ENCODE measurements around the gene KSR1.
"Not testable (repeated sequence)": the region's sequence is repeated elsewhere in the genome, so short reads cannot be mapped to it uniquely, and the experiment has no call there.

The KSR1 gene

DNA sequence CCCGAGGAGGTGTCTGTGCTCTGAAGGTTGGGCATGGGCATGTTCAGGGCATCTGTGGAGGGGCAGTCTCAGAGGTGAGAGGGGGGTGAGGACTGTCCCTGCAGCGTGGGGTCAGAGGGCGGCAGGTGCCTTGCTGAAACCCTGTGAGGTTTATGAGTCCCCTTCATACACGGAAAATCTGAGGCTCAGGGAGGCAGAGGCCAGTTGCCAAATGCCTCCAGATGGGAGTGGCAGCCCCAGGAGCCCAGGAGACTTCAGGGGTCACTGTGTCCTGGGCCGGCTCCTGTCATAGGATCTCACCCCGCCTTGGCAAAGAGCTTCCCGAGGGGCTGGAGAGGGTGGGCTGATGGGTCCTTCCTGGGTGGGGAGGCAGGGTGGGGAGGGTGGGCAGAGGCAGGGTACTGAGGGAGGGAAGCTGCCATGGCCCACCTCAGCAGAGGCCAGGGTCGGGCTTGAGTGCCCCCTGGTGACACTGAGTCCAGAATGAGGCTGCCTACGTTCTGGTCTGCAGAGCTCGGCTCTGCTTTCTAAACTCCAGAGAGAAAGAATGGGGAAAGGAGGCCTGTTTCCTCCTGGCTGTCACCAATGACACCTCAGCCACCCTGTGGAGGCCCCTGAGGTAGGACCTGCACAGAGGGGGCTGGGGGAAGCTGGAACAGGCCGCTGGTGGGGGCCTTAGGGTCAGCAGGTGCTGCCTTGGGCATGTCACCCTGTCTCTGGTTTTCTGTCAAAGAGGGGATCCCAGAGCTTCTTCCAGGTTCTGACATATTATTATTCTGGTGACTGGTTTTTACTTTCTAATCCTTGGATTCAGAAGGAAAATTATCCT is 175.9 kb downstream of the KSR1 start:
- H3K4me3 ChIP-seq (ENCODE audit: low read depth in 1 of 2, low read length in 1 of 2) = peak overlapping the region; percentile 66
- no peaks in the 10 kb centered on the region for H3K9me3 ChIP-seq
- H3K36me3 ChIP-seq = no peaks in the 10 kb centered on the region
- H3K4me1 ChIP-seq (ENCODE audit: control insufficient read depth in 1 of 2, insufficient read depth in 1 of 2, low read depth in 1 of 2, low read length in 1 of 2) = peaks cover 36 to 51% of the 10 kb centered on the region in 2 experiments
- no peaks in the 10 kb centered on the region for H3K27me3 ChIP-seq
- TF ChIP-seq, protein P1, sequence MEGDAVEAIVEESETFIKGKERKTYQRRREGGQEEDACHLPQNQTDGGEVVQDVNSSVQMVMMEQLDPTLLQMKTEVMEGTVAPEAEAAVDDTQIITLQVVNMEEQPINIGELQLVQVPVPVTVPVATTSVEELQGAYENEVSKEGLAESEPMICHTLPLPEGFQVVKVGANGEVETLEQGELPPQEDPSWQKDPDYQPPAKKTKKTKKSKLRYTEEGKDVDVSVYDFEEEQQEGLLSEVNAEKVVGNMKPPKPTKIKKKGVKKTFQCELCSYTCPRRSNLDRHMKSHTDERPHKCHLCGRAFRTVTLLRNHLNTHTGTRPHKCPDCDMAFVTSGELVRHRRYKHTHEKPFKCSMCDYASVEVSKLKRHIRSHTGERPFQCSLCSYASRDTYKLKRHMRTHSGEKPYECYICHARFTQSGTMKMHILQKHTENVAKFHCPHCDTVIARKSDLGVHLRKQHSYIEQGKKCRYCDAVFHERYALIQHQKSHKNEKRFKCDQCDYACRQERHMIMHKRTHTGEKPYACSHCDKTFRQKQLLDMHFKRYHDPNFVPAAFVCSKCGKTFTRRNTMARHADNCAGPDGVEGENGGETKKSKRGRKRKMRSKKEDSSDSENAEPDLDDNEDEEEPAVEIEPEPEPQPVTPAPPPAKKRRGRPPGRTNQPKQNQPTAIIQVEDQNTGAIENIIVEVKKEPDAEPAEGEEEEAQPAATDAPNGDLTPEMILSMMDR (IDR thresholded peaks at IDR 0.05) = no peak
- H3K27ac ChIP-seq = peak overlapping the region; percentile 93

DNA sequence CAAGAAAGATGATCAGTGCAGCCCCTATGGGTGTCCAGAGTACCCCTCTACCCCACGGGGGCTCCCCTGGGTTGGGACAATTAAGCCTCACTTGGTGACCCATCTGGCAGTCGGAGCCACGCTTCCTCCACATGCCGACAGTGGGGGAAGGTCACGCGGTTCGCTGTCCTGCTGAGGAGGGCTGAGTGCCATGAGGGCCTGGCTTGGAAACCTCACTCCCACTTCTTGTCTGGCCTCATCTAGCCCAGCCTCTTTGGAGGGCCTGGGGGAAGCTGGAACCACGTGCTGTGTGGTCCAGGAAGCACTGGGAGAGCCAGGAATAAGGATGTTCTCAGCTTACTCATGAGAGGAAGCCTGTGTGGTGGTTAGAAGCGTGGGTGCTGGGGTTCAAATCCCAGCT is 176.5 kb downstream of the KSR1 start:
- not testable (repeated sequence) for H3K9me3 ChIP-seq, H3K36me3 ChIP-seq, H3K27me3 ChIP-seq
- Histone ChIP-seq H3K27ac (peak overlapping the region; percentile 20), H3K4me1 (ENCODE audit: control insufficient read depth in 1 of 2, insufficient read depth in 1 of 2, low read depth in 1 of 2, low read length in 1 of 2) (peaks cover 36 to 51% of the 10 kb centered on the region in 2 experiments), H3K4me3 (ENCODE audit: low read depth in 1 of 2, low read length in 1 of 2) (peak overlapping the region; percentile 29 to 66)

GRCh38 chr17:27633312-27634025 is 177.2 kb downstream of the KSR1 start:
- H3K4me1 ChIP-seq (ENCODE audit: control insufficient read depth in 1 of 2, insufficient read depth in 1 of 2, low read depth in 1 of 2, low read length in 1 of 2) = peaks cover 36 to 51% of the 10 kb centered on the region in 2 experiments
- H3K27ac ChIP-seq = peak overlapping the region; percentile 20
- no peaks in the 10 kb centered on the region for H3K27me3 ChIP-seq
- TF ChIP-seq, protein P1 (IDR thresholded peaks at IDR 0.05) = no peak
- H3K4me3 ChIP-seq (ENCODE audit: low read depth in 1 of 2, low read length in 1 of 2) = no peak overlapping the region
- H3K36me3 ChIP-seq = peaks cover under 1% of the 10 kb centered on the region
- H3K9me3 ChIP-seq = no peaks in the 10 kb centered on the region

DNA sequence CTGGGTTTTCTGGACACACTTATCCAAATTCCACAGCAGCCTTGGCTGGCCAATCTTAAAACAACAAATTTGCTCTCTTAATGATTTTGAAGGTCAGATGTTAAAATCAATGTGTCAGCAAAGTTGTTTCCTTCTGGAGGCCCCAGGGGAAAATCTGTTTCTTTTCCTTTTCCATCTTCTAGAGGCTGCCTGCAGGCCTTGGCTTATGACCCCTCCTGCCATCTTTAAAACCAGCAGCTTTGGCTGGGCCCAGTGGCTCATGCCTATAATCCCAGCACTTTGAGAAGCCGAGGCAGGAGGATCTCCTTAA is 177.7 kb downstream of the KSR1 start:
- Histone ChIP-seq H3K27me3 (no peaks in the 10 kb centered on the region), H3K4me1 (ENCODE audit: control insufficient read depth in 1 of 2, insufficient read depth in 1 of 2, low read depth in 1 of 2, low read length in 1 of 2) (peaks cover 36 to 51% of the 10 kb centered on the region in 2 experiments), H3K4me3 (ENCODE audit: low read depth in 1 of 2, low read length in 1 of 2) (no peak overlapping the region), H3K36me3 (peaks cover 5% of the 10 kb centered on the region), H3K9me3 (no peaks in the 10 kb centered on the region), H3K27ac (no peak overlapping the region)
- TF ChIP-seq, protein P1 (IDR thresholded peaks at IDR 0.05) = no peak

GRCh38 chr17:27634776-27635175 is 178.5 kb downstream of the KSR1 start:
- H3K4me3 ChIP-seq (ENCODE audit: low read depth in 1 of 2, low read length in 1 of 2) = no peak overlapping the region
- peak overlapping the region; percentile 76 for H3K27ac ChIP-seq
- H3K9me3 ChIP-seq = no peaks in the 10 kb centered on the region
- TF ChIP-seq, protein P1 (IDR thresholded peaks at IDR 0.05) = no peak
- H3K4me1 ChIP-seq (ENCODE audit: control insufficient read depth in 1 of 2, insufficient read depth in 1 of 2, low read depth in 1 of 2, low read length in 1 of 2) = peaks cover 36 to 51% of the 10 kb centered on the region in 2 experiments
- H3K36me3 ChIP-seq = peaks cover 12% of the 10 kb centered on the region
- no peaks in the 10 kb centered on the region for H3K27me3 ChIP-seq

- TF ChIP-seq, protein P1 (IDR thresholded peaks at IDR 0.05) = no peak
- H3K36me3 ChIP-seq = peaks cover 15% of the 10 kb centered on the region
- no peaks in the 10 kb centered on the region for H3K27me3 ChIP-seq
- H3K4me3 ChIP-seq (ENCODE audit: low read depth in 1 of 2, low read length in 1 of 2) = peak overlapping the region in 1 of 2 experiments; percentile 34
- H3K4me1 ChIP-seq (ENCODE audit: control insufficient read depth in 1 of 2, insufficient read depth in 1 of 2, low read depth in 1 of 2, low read length in 1 of 2) = peaks cover 36 to 51% of the 10 kb centered on the region in 2 experiments
- no peaks in the 10 kb centered on the region for H3K9me3 ChIP-seq
- H3K27ac ChIP-seq = peak overlapping the region; percentile 76
Observed at GRCh38 chr17:27635275-27635823, 179.1 kb downstream of the KSR1 start.

- H3K4me3 ChIP-seq (ENCODE audit: low read depth in 1 of 2, low read length in 1 of 2) = peak overlapping the region in 1 of 2 experiments; percentile 34
- peaks cover 22% of the 10 kb centered on the region for H3K36me3 ChIP-seq
- not testable (repeated sequence) for H3K9me3 ChIP-seq, H3K27me3 ChIP-seq
- H3K4me1 ChIP-seq (ENCODE audit: control insufficient read depth in 1 of 2, insufficient read depth in 1 of 2, low read depth in 1 of 2, low read length in 1 of 2) = peaks cover 32 to 44% of the 10 kb centered on the region in 2 experiments
- peak overlapping the region; percentile 76 for H3K27ac ChIP-seq
Observed at GRCh38 chr17:27636005-27636520, 179.8 kb downstream of the KSR1 start.

- peaks cover 18 to 26% of the 10 kb centered on the region in 2 experiments for H3K4me1 ChIP-seq (ENCODE audit: control insufficient read depth in 1 of 2, insufficient read depth in 1 of 2, low read depth in 1 of 2, low read length in 1 of 2)
- H3K36me3 ChIP-seq = peaks cover 29% of the 10 kb centered on the region
- not testable (repeated sequence) for H3K9me3 ChIP-seq; H3K27me3 ChIP-seq; H3K27ac ChIP-seq; H3K4me3 ChIP-seq (ENCODE audit: low read depth in 1 of 2, low read length in 1 of 2)
Observed at GRCh38 chr17:27637818-27638217, 181.6 kb downstream of the KSR1 start.
